ENCODE results near the gene COPZ2.

Gene COPZ2

GRCh38 chr17:48024149-48025039 is 13.2 kb downstream of the COPZ2 start (continued):
- TF ChIP-seq ZSCAN18 (tag by site-specific recombination; IDR thresholded peaks at IDR 0.05) (no peak), ZNF24 (tag by site-specific recombination; IDR thresholded peaks at IDR 0.05) (peak; percentile 79; the same call in 1 of the 2 replicates), SP3 (tag by site-specific recombination; IDR thresholded peaks at IDR 0.05) (peak; percentile 32), ZNF324 (tag by site-specific recombination; IDR thresholded peaks at IDR 0.05) (0 out of 2 replicates have a peak, but pooled peaks have one; percentile 27), ZNF654 (tag by site-specific recombination; IDR thresholded peaks at IDR 0.05; ENCODE audit: low read depth) (no peak), ZNF16 (tag by site-specific recombination; IDR thresholded peaks at IDR 0.05; ENCODE audit: low read depth) (no peak), ZNF394 (tag by site-specific recombination; IDR thresholded peaks at IDR 0.05; ENCODE audit: borderline replicate concordance) (no peak; the same call in 1 of the 2 replicates), ZNF398 (tag by site-specific recombination; IDR thresholded peaks at IDR 0.05) (0 out of 2 replicates have a peak, but pooled peaks have one; percentile 4), ZNF707 (tag by site-specific recombination; IDR thresholded peaks at IDR 0.05) (no peak), HIC1 (tag by site-specific recombination; IDR thresholded peaks at IDR 0.05) (peak; percentile 59), ZNF501 (tag by site-specific recombination; IDR thresholded peaks at IDR 0.05) (no peak), ZNF292 (tag by site-specific recombination; IDR thresholded peaks at IDR 0.05; ENCODE audit: borderline replicate concordance, low read depth) (no peak), ZSCAN5A (tag by site-specific recombination; IDR thresholded peaks at IDR 0.05) (peak; percentile 32; the same call in 1 of the 2 replicates), ZNF391 (tag by site-specific recombination; IDR thresholded peaks at IDR 0.05; ENCODE audit: borderline replicate concordance, low read depth) (no peak), ZNF76 (tag by site-specific recombination; IDR thresholded peaks at IDR 0.05; ENCODE audit: borderline replicate concordance, low read depth) (peak; percentile 69), ZNF140 (tag by site-specific recombination; IDR thresholded peaks at IDR 0.05) (no peak), ZNF561 (tag by site-specific recombination; IDR thresholded peaks at IDR 0.05; ENCODE audit: borderline replicate concordance) (no peak; the same call in 1 of the 2 replicates), ZNF629 (tag by site-specific recombination; IDR thresholded peaks at IDR 0.05) (peak; percentile 69), ZBTB8A (tag by site-specific recombination; IDR thresholded peaks at IDR 0.05) (0 out of 2 replicates have a peak, but pooled peaks have one; percentile 29), PRDM4 (tag by site-specific recombination; IDR thresholded peaks at IDR 0.05) (0 out of 2 replicates have a peak, but pooled peaks have one; percentile 9), ZNF513 (tag by site-specific recombination; IDR thresholded peaks at IDR 0.05) (no peak), KLF8 (tag by site-specific recombination; IDR thresholded peaks at IDR 0.05) (peak; percentile 70; the same call in 1 of the 2 replicates), MZF1 (tag by site-specific recombination; IDR thresholded peaks at IDR 0.05; ENCODE audit: borderline replicate concordance) (0 out of 2 replicates have a peak, but pooled peaks have one; percentile 35), KLF16 (tag by site-specific recombination; IDR thresholded peaks at IDR 0.05) (0 out of 2 replicates have a peak, but pooled peaks have one; percentile 20), KLF17 (tag by site-specific recombination; IDR thresholded peaks at IDR 0.05) (peak; percentile 81)
